Testis (tissue), 3 donors: ENCODE results near the gene IL1RAPL1. TPM values are rescaled to one million over a fixed set of nuclear protein-coding genes. Genes with fewer than 3 reads are reported as not detected.
"Not testable (repeated sequence)": the region's sequence is repeated elsewhere in the genome, so short reads cannot be mapped to it uniquely, and the experiment has no call there.

Experiments used
- DNase-seq: peaks from one replicate; pipeline ENCODE4 v3.0.0-alpha.2; 2019
- H3K27ac ChIP-seq, 2 donors: fragments of 200-600 bp; sonication (generic); one replicate each; pipeline ENCODE4 v1.5.1; 2019
- H3K27me3 ChIP-seq: fragments of 200-600 bp; sonication (generic); one replicate; pipeline ENCODE4 v1.5.1; 2019
- H3K36me3 ChIP-seq: fragments of 200-600 bp; sonication (generic); one replicate; pipeline ENCODE4 v1.5.1; 2017; ENCODE audit warnings: low read depth; ENCODE audit errors: missing control alignments
- H3K4me1 ChIP-seq: fragments of 200-600 bp; sonication (generic); one replicate; pipeline ENCODE4 v1.5.1; 2019
- H3K4me3 ChIP-seq, 2 donors: fragments of 200-600 bp; sonication (generic); one replicate each; pipeline ENCODE4 v1.5.1; 2017 to 2019
- H3K9me3 ChIP-seq: fragments of 200-600 bp; sonication (generic); one replicate; pipeline ENCODE4 v1.5.1; 2017
- POLR2A ChIP-seq: fragments of 450-650 bp; IDR thresholded peaks from one replicate; pipeline ENCODE4 v1.6.1; 2017; ENCODE audit warnings: antibody characterized with exemption, mild to moderate bottlenecking, moderate library complexity
- WGBS, 2 donors: methylation state at CpG; one replicate each; pipeline ENCODE4 v1.1.5; 2018; 5-methylcytosine and 5-hydroxymethylcytosine counted together
- intact Hi-C: fragments of 100-400 bp; cut with DNase I; formaldehyde crosslinking; loops from one replicate; pipeline ENCODE4 v1.15.1; 2023; ENCODE audit warnings: low total_unique reads
- polyA plus RNA-seq: library from polyadenylated mRNA; stranded (reverse); fragments of 350-450 nt; fragmentation: Illumina TruSeq; extraction: RNeasy Lipid Tissue Mini Kit (QIAGEN cat#74804); gene quantifications from one replicate; pipeline ENCODE4 v1.2.3, GENCODE V29; 2014; ENCODE audit warnings: low read depth, low replicate concordance; ENCODE audit not compliant: insufficient read depth
- total RNA-seq, 2 donors: library from RNA; depleted of rRNA; stranded (reverse); fragments of >200 nt; gene quantifications; one replicate each; pipeline ENCODE4 v1.2.3, GENCODE V29; 2016
- TF ChIP-seq, protein P1 (sequence below), 3 experiments: fragments of 450-650 bp in 2 of 3; fragments of 200-600 bp in 1 of 3; sonication (generic) in 1 of 3; IDR thresholded peaks; one replicate each; pipeline ENCODE4 v1.5.1; 2016 to 2019; ENCODE audit warnings: antibody characterized with exemption in 3 of 3, mild to moderate bottlenecking in 2 of 3, moderate library complexity in 1 of 3

IL1RAPL1 gene
- total and polyA plus RNA-seq, 3 donors from 2014 or later = 0.13 to 0.94 (median 0.93) TPM

DNA sequence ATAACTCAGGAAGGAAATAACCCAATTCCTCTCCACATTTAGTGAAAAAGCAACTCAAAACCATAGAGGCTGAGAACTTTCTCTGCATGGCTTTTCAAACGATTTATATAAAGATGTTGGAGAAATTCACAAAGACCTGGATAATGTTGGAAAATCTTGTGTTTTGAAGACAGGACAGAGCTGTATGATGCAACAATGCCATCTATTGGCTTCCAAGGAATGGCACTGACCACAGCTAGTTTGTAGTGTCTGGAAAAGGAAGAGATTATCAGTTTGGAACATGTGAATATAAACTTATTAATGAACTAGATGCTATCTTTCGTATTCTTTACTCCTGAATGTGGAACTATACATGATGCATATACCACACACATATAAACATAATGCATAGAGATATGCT lies 503.6 kb downstream of the IL1RAPL1 start:
- Histone ChIP-seq H3K4me3 (no peak overlapping the region), H3K4me1 (no peaks in the 10 kb centered on the region), H3K36me3 (no peaks in the 10 kb centered on the region), H3K9me3 (no peaks in the 10 kb centered on the region), H3K27ac (no peak overlapping the region), H3K27me3 (no peaks in the 10 kb centered on the region)
- 42 to 49% methylated on average over 2 of the region's 2 CpGs for WGBS, 2 donors
- DNase-seq = no peak
- intact Hi-C loops = no loop called here
- no peak for TF ChIP-seq POLR2A
- TF ChIP-seq, protein P1, sequence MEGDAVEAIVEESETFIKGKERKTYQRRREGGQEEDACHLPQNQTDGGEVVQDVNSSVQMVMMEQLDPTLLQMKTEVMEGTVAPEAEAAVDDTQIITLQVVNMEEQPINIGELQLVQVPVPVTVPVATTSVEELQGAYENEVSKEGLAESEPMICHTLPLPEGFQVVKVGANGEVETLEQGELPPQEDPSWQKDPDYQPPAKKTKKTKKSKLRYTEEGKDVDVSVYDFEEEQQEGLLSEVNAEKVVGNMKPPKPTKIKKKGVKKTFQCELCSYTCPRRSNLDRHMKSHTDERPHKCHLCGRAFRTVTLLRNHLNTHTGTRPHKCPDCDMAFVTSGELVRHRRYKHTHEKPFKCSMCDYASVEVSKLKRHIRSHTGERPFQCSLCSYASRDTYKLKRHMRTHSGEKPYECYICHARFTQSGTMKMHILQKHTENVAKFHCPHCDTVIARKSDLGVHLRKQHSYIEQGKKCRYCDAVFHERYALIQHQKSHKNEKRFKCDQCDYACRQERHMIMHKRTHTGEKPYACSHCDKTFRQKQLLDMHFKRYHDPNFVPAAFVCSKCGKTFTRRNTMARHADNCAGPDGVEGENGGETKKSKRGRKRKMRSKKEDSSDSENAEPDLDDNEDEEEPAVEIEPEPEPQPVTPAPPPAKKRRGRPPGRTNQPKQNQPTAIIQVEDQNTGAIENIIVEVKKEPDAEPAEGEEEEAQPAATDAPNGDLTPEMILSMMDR (IDR thresholded peaks at IDR 0.05) = no peak

DNA sequence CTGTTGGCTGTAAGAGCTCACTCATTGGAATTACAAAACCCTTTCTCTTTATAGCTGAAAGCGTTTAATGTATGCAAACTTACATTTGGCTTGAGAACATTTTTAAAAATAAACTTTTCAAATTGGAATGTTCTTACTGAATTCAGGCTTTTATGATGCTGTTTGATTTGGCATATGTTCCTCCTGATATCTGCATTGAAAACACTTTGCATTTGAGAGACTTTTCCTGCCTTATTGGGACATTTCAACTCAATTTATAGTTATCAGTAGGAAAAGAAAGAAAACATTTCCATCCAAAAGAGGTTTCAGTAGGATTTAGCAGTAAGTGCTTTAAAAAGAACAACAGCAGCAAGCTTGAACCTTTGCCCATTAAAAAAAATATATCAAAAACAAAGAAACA lies 520.0 kb downstream of the IL1RAPL1 start:
- Histone ChIP-seq H3K4me3 (no peak overlapping the region), H3K4me1 (no peaks in the 10 kb centered on the region), H3K9me3 (no peaks in the 10 kb centered on the region), H3K36me3 (no peaks in the 10 kb centered on the region), H3K27ac (no peak overlapping the region), H3K27me3 (no peaks in the 10 kb centered on the region)
- intact Hi-C loops = no loop called here
- no peak for TF ChIP-seq POLR2A
- TF ChIP-seq, protein P1 (IDR thresholded peaks at IDR 0.05) = no peak
- no peak for DNase-seq
- WGBS, 2 donors = 43 to 62% methylated on average over 1 of the region's 1 CpG

DNA sequence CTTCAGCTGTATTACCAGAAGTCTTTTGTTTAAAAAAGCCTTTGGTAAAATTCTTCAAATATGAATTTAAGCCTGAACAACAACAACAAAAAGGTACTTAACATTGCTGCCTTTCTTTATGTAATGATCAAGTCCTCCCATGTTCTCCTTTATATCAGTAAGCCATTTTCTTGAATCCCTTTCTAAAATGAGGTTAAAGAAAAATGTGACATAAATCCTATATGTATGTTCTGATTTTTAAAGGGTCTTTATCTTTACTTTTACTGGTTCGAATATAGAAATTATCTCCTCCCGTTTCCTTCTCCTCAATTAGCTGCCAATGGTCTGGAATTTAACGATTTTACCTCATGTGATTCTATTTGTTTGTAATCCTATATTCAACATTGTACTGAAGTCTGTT lies 522.8 kb downstream of the IL1RAPL1 start:
- Histone ChIP-seq H3K4me3 (no peak overlapping the region), H3K27me3 (no peaks in the 10 kb centered on the region), H3K36me3 (no peaks in the 10 kb centered on the region), H3K4me1 (no peaks in the 10 kb centered on the region), H3K9me3 (no peaks in the 10 kb centered on the region), H3K27ac (no peak overlapping the region)
- no peak for TF ChIP-seq POLR2A
- TF ChIP-seq, protein P1 (IDR thresholded peaks at IDR 0.05) = no peak
- DNase-seq = no peak
- WGBS, 2 donors = 62 to 67% methylated on average over 2 to 3 of the region's 3 CpGs
- intact Hi-C loops = no loop called here

DNA sequence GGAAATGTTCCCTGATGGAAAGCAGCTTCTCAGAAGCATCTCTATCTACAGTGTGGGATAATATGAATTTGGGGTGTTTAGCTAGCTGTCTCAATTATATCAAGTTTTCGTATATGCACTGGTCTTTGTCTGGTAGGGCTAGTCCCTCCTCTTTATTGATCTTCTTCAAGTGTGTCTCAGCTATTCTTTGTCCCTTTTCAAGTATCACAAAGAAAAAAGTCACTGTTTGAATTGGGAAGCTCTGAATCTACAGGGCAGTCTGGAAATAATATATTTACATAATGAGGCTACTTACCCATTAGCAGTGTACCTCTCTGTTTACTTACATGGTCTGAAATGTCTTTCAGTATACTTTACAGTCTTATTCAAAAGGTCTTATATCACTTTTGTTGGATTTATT lies 526.0 kb downstream of the IL1RAPL1 start:
- no peak for DNase-seq
- TF ChIP-seq POLR2A = no peak
- TF ChIP-seq, protein P1 (IDR thresholded peaks at IDR 0.05) = no peak
- H3K36me3 ChIP-seq = no peaks in the 10 kb centered on the region
- H3K9me3 ChIP-seq = no peaks in the 10 kb centered on the region
- no peak overlapping the region for H3K27ac ChIP-seq
- no peak overlapping the region for H3K4me3 ChIP-seq
- intact Hi-C loops = no loop called here
- H3K27me3 ChIP-seq = no peaks in the 10 kb centered on the region
- 88 to 92% methylated on average over 1 of the region's 1 CpG for WGBS, 2 donors
- no peaks in the 10 kb centered on the region for H3K4me1 ChIP-seq

DNA sequence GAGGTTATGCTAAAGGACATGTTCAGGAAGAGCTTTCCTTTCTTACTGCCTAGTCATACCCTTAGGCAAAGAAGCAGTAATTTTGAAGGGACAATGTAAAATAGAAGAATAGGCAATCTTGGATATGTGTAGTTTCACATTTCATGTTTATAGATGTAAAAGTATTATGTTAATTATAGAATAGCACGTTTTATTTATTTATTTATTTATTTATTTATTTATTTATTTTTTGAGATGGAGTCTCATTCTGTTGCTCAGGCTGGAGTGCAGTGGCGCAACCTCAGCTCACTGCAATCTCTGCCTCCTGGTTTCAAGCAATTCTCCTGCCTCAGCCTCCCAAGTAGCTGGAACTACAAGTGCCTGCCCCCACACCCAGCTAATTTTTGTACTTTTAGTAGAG lies 535.6 kb downstream of the IL1RAPL1 start:
- WGBS, 2 donors = 61 to 75% methylated on average over 2 of the region's 2 CpGs
- H3K36me3 ChIP-seq, H3K4me3 ChIP-seq, H3K27me3 ChIP-seq, H3K27ac ChIP-seq, H3K9me3 ChIP-seq, intact Hi-C loops, DNase-seq, H3K4me1 ChIP-seq: not testable (repeated sequence)
